GM12878 (cell line): ENCODE results near the gene RPS15A.

ENCODE experiments used
- CHD2 ChIP-seq: IDR thresholded peaks from 2 replicates; pipeline ENCODE4 v1.6.1; 2011; ENCODE audit warnings: low read depth, low read length, improper control_type of control experiment, borderline replicate concordance
- CTCF ChIP-seq, 3 experiments: IDR thresholded peaks in 2 of 3; conservative IDR thresholded peaks in 1 of 3; 2 replicates each; pipeline ENCODE4 v1.5.1; 2011; ENCODE audit warnings: low read depth in 3 of 3, low read length in 3 of 3, mild to moderate bottlenecking in 3 of 3, control low read depth in 2 of 3, moderate library complexity in 2 of 3, inconsistent platforms in 1 of 3, mixed read lengths in 1 of 3; ENCODE audit not compliant: control insufficient read depth in 2 of 3, insufficient read depth in 1 of 3; ENCODE audit errors: extremely low read depth in 1 of 3
- FOXK2 ChIP-seq: fragments of 450-650 bp; IDR thresholded peaks from 2 replicates; pipeline ENCODE4 v1.6.1; 2017; ENCODE audit warnings: mild to moderate bottlenecking, moderate library complexity
- MAX ChIP-seq: IDR thresholded peaks from 2 replicates; pipeline ENCODE4 v1.6.1; 2012; ENCODE audit warnings: low read depth, low read length, improper control_type of control experiment
- NRF1 ChIP-seq: conservative IDR thresholded peaks from 2 replicates; pipeline ENCODE4 v1.6.1; 2011; ENCODE audit warnings: mild to moderate bottlenecking, low read depth, low read length, improper control_type of control experiment
- POLR2A ChIP-seq: IDR thresholded peaks from 2 replicates; pipeline ENCODE4 v1.6.1; 2011; ENCODE audit warnings: low read depth, mild to moderate bottlenecking, low read length
- RFX5 ChIP-seq: IDR thresholded peaks from 2 replicates; pipeline ENCODE4 v1.6.1; 2011; ENCODE audit warnings: low read depth, low read length, improper control_type of control experiment
- SIN3A ChIP-seq: IDR thresholded peaks from 2 replicates; pipeline ENCODE4 v1.6.1; 2012; ENCODE audit warnings: low read depth, low read length, improper control_type of control experiment
- ZNF24 ChIP-seq: fragments of 450-650 bp; IDR thresholded peaks from 2 replicates; pipeline ENCODE4 v1.6.1; 2017; ENCODE audit warnings: antibody characterized with exemption, mild to moderate bottlenecking
- TF ChIP-seq, protein P1 (sequence below): IDR thresholded peaks from 2 replicates; pipeline ENCODE4 v1.6.1; 2012; ENCODE audit warnings: low read length, inconsistent platforms

DNA sequence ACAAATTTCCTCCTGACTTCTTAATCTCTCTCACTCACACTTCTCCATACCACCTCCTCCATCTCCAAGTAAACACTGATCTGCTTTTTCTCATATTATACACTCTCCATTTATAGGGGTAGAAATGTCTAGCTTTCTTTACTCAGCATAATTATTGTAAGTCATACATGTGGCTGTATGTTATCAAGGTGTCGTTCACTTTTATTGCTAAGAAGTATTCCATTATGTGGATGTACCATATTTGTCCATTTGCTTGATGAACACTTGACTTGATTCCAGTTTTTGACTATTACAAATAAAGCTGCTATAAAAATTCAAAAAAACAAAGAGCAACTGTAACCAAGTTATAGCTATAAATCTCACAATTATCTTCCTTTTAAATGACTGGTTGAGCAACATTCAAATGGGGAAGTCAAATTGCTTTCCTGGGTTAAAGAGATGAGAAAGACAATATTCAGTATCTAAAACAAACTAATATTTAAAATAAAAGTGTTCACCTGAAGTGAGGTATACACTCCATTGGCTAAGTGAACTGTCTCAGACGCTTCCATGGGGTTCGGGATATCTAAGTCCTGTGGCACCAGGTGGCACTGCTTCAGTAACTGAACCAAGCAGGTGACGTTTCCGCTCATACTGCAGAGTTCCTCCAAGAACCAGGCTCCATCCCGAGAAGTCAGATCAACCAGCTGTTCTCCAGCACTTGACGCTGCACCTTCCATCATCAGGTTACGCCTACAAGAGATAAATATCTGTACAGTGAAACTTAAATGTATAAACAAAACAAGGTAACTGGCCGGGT lies 43.8 kb upstream of the RPS15A start:
- TF ChIP-seq RFX5 (no peak), POLR2A (no peak), CHD2 (no peak), NRF1 (no peak), MAX (no peak), CTCF (IDR thresholded peaks at IDR 0.05 in 2 of 3, conservative IDR thresholded peaks at IDR 0.05 in 1 of 3; ENCODE audit: control insufficient read depth in 2 of 3, extremely low read depth in 1 of 3, insufficient read depth in 1 of 3, low read depth in 3 of 3, low read length in 3 of 3) (no peak), SIN3A (no peak), ZNF24 (no peak), FOXK2 (no peak)
- TF ChIP-seq, protein P1, sequence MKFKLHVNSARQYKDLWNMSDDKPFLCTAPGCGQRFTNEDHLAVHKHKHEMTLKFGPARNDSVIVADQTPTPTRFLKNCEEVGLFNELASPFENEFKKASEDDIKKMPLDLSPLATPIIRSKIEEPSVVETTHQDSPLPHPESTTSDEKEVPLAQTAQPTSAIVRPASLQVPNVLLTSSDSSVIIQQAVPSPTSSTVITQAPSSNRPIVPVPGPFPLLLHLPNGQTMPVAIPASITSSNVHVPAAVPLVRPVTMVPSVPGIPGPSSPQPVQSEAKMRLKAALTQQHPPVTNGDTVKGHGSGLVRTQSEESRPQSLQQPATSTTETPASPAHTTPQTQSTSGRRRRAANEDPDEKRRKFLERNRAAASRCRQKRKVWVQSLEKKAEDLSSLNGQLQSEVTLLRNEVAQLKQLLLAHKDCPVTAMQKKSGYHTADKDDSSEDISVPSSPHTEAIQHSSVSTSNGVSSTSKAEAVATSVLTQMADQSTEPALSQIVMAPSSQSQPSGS = no peak
